HG03175 (cell line): ENCODE data around the gene SLC2A6.

Experiments used
- ATAC-seq: cut with Tn5 transposase; IDR thresholded peaks from one replicate; pipeline ENCODE4 v1.9.1; 2021; ENCODE audit warnings: mild to moderate bottlenecking, moderate library complexity; ENCODE audit not compliant: unreplicated experiment

SLC2A6 gene

GRCh38 chr9:133477992-133478850 is 678 bp downstream of the SLC2A6 start:
- peak; percentile 40 for ATAC-seq

DNA sequence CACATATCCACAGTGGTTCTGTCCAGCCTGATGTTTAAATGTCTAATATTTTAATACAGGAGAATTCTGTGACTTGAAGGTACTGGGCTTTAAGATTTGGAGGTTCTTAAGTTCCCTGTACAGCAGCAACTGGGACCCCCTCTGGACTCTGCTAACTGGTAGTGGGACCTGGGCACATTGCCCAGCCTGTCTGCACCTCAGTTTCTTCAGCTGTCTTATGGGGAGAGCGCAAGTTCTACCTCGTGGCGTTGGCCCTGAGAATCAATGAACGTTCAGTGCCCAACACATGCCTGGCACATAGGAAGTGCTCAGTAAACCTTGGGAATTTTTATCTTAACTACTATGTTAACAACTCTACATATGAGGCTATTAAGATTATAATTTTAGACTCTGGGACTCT is 1.4 kb downstream of the SLC2A6 start:
- no peak for ATAC-seq

DNA sequence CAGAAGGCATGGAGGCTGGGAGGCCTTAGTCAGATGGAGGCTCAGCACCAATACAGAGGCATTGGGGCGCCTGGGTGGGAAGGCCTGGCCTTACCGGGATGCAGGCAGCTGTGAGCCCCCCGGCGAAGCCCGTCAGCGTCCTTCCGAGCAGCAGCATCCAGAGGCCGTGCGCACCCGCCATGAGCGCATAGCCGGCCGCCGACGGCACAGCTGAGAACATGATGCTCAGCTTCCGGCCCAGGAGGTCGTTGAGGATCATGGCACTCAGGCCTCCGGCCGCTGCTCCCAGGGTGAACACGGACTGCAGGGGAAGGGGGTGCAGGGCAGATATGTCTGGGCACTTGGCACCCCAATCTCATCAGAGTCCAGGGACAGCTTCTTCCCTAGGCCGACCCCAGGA is 2.0 kb downstream of the SLC2A6 start:
- no peak for ATAC-seq

GRCh38 chr9:133476036-133476931 is 2.6 kb downstream of the SLC2A6 start:
- ATAC-seq = no peak

DNA sequence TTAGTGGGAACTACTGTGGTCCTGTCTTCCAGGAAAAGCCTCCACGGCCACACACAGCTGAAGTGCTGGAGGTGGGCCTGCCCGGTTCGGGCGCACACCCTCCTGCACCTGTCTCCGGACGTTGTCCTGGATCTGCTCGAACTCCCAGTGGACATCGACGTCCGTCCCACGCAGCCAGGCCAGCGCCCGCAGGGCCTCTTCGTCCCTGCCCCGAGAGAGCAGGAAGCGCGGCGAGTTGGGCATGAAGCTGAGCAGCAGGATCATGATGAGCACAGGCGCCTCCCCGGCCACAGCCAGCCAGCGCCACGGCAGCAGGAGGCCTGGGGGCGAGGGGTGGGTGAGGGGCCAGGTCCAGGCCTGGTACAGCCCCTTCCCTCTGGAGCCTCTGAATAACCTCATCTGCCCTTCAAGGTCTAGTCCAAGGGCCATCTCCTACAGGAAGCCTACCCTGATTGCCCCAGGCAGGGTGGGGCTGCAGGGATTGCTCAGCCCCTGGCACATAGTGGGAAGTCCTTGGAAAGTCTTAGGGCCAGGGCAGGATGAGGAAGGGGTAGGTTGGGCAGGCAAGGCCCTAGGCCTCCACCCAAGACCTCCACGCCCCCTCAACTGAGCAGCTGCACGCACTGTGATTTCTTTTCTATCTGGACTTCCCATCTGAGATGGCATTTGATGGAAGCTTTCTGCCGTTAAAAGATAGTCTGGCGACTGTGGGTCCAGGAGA is 3.4 kb downstream of the SLC2A6 start:
- ATAC-seq = no peak

DNA sequence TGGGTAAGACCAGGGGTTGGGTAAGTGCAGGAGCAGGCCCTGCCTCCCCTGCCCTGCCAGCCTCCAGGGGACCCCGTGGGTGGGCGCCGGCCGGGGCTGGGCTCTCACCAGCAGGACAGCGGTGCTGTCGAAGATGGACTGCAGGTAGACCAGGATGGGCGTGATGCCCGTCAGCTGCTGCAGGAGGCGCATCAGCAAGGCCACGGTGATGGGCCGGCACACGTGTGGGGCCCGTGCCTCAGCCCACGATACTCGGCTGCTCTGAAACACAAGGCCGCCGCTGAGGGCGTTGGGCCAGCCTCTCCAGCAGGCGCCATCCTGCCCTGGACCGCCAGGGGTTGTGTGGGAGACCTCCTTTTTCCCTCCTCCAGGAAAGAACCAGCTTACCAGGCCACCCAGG is 4.0 kb downstream of the SLC2A6 start:
- no peak for ATAC-seq

DNA sequence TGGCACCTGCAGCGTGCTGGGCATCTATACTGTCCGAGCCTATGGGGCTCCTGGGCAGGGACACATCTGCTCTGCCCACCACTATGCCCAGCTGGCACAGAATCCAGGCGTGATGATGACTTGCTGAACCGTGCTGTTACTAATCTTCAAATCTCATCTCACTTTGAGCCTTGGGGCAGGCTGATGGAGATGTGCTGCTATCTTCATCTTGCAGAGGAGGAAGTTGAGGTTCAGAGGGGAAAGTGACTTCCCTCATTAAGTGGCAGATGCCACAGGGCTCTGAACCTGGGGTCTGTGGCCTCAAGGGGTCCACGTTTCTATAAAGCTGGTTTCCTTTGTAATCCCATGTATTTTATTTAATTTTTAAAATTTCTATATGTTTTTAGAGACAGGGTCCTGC is 4.7 kb downstream of the SLC2A6 start:
- ATAC-seq = no peak

- ATAC-seq = no peak
Observed at GRCh38 chr9:133473743-133474142, 5.2 kb downstream of the SLC2A6 start.

- no peak for ATAC-seq
Observed at GRCh38 chr9:133472753-133473378, 6.0 kb downstream of the SLC2A6 start.

DNA sequence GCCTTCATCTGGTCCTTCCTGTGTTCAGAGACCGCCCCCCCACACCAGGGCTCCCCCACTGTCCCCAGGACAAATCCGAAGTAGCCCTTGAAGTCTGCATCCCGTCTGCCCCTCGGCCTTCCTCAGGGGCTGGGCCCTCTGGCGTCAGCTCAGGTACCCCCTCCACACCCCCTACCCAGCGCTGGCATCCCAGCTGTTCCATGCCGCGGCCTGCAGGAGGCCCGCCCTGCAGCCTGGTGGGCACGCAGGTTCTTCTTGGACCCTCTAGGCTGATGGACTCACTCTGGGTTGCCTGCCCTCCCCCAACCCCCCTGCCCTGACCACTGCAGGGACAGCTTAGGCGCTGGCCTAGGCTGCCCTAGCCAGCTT is 6.6 kb downstream of the SLC2A6 start:
- ATAC-seq = no peak

- ATAC-seq = no peak
Observed at GRCh38 chr9:133471551-133472276, 7.2 kb downstream of the SLC2A6 start.

DNA sequence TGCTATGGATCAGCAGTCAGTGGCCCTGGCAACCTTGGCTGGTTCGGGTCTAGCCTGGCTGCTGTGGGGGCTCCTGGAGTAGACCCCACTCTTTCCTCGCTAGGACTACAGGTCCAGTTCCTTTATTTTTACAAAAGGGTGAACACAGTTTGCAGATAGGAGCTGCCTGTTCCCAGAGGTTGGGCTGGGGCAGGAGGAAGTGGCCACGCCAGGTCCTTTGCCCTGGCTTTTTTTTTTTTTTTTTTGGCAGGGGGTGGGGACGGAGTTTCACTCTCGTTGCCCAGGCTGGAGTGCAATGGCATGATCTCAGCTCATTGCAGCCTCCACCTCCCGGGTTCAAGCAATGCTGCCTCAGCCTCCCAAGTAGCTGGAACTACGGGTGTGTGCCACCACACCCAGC is 7.9 kb downstream of the SLC2A6 start:
- no peak for ATAC-seq

GRCh38 chr9:133470427-133470924 is 8.4 kb downstream of the SLC2A6 start:
- ATAC-seq = no peak

- ATAC-seq = no peak
Observed at GRCh38 chr9:133468777-133469421, 10.0 kb downstream of the SLC2A6 start.

DNA sequence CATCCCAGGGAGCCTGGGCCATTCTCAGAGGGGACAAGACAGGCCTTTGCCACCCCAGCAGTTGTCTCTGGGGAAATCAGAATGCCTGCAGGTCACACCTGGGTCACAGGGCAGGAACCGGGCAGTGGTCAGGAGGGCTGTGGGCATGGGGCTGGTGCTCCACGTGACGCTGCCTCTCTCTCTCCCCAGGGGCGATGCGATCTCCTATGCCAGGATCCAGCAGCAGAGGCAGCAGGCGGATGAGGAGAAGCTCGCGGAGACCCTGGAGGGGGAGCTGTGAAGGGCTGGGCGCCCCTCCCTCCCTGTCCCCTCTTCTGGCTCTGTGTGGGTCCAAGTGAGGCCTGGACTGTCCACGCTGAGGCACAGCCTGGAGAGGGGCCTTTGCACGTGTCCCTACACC is 10.5 kb downstream of the SLC2A6 start:
- ATAC-seq = no peak

GRCh38 chr9:133467101-133467500 is 11.8 kb downstream of the SLC2A6 start:
- no peak for ATAC-seq

- ATAC-seq = no peak
Observed at GRCh38 chr9:133465984-133466383, 12.9 kb downstream of the SLC2A6 start.

GRCh38 chr9:133464638-133465037 is 14.3 kb downstream of the SLC2A6 start:
- ATAC-seq = no peak

- ATAC-seq = no peak
Observed at GRCh38 chr9:133463864-133464615, 14.9 kb downstream of the SLC2A6 start.
